Retinal pigment epithelial cell (primary cell): ENCODE measurements around the gene TBC1D4.

Source experiments
- DNase-seq: peaks from one replicate; pipeline ENCODE4 v3.0.0-alpha.2; 2010; ENCODE audit warnings: low read depth
- H3K4me3 ChIP-seq: 2 replicates; pipeline ENCODE4 v1.5.1; 2011; ENCODE audit warnings: mild to moderate bottlenecking, low read length, control low read depth, moderate library complexity
- TF ChIP-seq, protein P1 (sequence below): conservative IDR thresholded peaks from 2 replicates; pipeline ENCODE4 v1.5.1; 2011; ENCODE audit warnings: low read depth, low read length, control low read depth, inconsistent platforms

The TBC1D4 gene

DNA sequence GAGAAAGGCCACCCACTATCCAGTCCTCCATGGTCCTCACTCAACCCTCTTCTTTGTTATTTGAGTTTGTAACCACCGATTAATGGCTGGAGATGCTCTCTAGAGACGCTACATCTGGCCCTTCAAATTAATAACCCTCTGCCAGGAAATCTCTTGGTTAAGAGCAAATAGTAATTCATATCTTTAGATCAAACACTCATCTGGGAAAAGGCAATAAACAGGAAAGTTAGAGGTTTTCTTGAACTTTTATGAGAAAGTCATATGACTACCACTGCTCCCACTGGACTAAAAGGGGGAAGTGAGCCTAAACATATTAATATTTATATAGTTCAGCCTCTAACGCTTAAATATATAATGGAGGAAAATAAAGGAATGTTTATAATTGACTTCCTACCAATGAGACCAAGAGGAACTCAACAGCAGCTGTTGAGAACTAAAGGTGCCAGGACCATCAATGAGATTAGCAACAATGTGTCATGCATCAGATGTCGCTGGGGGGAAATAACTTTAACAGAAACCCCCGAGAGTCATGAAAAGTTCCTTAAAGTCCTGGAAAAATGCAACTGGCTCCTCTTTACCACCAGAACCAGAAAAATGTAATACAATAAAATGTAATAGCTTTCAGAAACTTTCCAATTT, 2.7 kb downstream of the TBC1D4 start:
- no peak overlapping the region for H3K4me3 ChIP-seq
- TF ChIP-seq, protein P1, sequence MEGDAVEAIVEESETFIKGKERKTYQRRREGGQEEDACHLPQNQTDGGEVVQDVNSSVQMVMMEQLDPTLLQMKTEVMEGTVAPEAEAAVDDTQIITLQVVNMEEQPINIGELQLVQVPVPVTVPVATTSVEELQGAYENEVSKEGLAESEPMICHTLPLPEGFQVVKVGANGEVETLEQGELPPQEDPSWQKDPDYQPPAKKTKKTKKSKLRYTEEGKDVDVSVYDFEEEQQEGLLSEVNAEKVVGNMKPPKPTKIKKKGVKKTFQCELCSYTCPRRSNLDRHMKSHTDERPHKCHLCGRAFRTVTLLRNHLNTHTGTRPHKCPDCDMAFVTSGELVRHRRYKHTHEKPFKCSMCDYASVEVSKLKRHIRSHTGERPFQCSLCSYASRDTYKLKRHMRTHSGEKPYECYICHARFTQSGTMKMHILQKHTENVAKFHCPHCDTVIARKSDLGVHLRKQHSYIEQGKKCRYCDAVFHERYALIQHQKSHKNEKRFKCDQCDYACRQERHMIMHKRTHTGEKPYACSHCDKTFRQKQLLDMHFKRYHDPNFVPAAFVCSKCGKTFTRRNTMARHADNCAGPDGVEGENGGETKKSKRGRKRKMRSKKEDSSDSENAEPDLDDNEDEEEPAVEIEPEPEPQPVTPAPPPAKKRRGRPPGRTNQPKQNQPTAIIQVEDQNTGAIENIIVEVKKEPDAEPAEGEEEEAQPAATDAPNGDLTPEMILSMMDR = no peak

DNA sequence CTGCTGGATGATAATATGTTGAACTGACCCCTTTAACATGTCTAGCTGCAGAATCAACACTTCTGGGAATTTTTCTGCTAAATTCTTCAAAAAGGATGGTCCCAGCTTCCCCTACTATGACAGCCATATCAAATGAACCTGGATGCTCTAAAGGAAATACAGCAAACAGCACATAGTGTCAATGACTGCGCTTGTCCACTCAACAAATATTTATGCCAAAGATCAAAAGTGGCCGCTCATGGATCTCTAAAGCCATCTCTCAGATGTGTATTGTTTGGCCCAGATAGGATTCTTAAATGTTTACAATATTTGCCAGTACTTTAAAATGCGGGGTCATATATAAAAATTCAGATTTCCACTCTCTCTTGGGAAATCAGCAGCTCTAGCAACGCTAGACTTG, 3.3 kb downstream of the TBC1D4 start:
- DNase-seq = no peak
- TF ChIP-seq, protein P1 = no peak
- H3K4me3 ChIP-seq = no peak overlapping the region

More for the DNA sequence above, 2.7 kb downstream of the TBC1D4 start:
- no peak for DNase-seq

DNA sequence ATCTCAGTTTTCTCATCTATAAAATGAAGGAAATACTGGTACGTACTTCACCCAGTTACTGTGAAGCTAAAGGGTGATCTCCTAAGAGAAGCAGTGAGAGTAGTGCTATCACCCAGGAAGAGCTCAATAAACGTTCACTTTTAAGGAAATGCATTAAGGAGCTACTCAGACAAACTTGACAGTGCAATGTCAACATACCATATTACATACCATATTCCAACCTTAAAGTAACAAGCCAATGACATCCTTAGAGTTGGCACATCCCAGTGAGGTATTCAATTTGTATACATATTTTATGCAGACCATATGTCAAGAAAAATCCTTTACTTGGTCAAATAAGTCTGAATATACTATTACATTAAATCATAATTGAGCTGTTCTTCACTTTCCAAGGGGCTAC, 7.0 kb downstream of the TBC1D4 start:
- TF ChIP-seq, protein P1 = no peak
- no peak overlapping the region for H3K4me3 ChIP-seq
- DNase-seq = no peak

DNA sequence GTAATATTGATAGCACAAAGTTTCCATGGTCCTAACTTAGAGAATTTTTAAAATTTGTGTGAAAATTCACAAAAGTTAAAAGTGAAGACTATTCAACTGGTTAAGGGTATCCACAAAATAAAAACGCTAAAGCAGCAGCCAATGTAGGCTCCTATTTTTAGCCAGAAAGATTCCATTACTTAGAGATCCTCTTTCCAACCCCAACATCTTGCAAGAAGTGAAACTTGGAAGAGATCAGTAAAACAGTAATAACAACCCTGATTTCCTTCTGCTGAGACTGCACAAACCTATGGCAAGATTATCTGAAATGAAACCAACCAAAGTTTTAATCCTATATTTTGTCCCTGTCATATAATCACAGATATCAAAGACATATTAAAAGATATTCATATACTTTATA, 8.5 kb downstream of the TBC1D4 start:
- TF ChIP-seq, protein P1 = no peak
- DNase-seq = no peak

DNA sequence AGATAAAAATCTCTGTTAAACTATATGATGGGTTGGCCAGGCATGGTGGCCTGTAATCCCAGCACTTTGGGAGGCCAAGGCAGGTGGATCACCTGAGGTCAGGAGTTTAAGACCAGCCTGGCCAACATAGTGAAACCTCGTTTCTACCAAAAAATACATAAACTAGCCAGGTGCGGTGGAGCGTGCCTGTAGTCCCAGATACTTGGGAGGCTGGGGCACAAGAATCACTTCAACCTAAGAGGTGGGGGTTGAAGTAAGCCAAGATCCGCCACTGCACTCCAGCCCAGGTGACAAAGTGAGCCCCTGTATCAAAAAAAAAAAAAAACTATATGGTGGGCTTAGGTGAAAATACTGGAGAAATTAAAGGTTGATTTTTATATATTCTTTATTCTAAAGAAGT, 11.3 kb downstream of the TBC1D4 start:
- DNase-seq = no peak
- TF ChIP-seq, protein P1 = no peak
- no peak overlapping the region for H3K4me3 ChIP-seq

More for the DNA sequence above, 8.5 kb downstream of the TBC1D4 start:
- no peak overlapping the region for H3K4me3 ChIP-seq

DNA sequence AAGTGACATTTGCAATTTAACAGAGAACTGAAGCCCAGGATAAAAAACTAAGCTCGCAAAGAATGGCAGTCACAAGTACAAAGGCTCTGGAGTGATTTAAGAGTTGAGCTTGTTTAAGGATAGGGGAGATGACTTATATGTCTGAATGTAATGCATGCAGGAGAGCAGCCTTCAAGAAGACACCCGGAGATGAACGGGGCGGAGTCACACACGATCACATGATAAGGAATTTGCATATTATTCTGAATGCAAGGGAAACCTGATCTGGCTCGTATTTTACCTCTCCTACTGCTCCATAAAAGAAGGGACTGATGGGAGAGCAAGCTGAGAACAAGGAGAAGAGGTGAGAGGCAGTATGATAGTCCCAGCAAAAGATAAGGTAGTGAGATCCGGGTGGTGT, 12.9 kb downstream of the TBC1D4 start:
- no peak overlapping the region for H3K4me3 ChIP-seq
- DNase-seq = no peak
- TF ChIP-seq, protein P1 = no peak

DNA sequence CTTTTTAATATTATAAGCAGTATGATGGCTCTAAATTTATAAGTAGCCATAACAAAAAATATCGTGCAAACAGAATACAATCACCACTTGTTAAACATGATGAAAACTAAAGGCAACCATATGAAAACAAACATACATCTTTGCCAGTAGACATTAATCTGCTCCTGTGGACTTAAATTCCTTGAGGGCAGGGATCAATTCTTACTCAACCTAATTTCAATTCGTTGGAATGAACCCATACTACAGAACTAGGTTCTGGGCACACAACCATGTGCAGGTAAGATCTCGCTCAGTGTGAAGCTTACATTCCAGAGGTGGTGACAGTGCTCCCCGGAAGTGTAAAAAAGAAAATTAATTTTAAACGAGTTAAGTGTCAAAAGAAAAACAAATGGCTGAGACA, 13.4 kb downstream of the TBC1D4 start:
- no peak for DNase-seq
- TF ChIP-seq, protein P1 = no peak
- no peak overlapping the region for H3K4me3 ChIP-seq
